Cerebellar cortex (tissue), 1 donor: ENCODE results near the gene PPIL1.

Experiments
- DNase-seq: peaks from one replicate; pipeline ENCODE4 v3.0.0-alpha.2; 2015; ENCODE audit warnings: low spot score

The PPIL1 gene

DNA sequence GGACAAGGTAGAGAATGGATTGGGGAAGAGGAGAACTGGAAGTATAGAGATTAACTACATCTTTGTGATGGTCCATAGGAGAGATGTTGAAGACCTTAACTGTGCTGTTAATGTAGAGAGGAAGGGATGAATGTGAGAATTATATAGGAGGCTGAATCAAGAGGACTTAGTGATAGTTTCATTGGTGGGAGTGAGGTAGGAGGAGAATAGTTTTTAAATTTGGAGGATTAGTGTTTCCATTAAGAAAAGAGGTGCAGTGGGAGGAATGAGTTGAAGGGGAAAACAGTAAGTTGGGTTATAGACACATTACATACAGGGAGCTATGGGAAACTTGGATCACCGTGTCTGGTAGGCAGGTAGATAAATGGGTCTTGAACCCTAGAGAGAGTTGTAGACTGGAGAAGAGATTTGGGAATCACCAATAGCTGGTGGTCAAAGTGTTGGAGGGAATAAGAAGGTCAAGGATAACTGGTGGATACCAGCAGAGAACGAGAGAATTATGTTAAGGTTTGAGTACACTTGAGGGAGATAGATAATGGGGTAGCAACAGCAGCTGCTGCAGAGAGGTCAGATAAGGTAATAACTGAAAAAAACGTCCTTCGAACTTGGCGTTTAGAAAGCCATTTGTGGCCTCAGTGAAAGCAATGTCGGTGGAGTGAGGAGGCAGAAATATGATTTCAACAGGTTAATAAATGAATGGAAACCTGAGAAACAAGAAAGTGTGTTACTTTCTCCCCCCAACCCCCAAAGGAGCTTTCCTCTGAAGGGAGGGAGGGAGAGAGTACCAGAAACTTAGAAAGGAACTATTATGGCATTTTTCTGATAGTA, 14.3 kb upstream of the PPIL1 start:
- DNase-seq = no peak

DNA sequence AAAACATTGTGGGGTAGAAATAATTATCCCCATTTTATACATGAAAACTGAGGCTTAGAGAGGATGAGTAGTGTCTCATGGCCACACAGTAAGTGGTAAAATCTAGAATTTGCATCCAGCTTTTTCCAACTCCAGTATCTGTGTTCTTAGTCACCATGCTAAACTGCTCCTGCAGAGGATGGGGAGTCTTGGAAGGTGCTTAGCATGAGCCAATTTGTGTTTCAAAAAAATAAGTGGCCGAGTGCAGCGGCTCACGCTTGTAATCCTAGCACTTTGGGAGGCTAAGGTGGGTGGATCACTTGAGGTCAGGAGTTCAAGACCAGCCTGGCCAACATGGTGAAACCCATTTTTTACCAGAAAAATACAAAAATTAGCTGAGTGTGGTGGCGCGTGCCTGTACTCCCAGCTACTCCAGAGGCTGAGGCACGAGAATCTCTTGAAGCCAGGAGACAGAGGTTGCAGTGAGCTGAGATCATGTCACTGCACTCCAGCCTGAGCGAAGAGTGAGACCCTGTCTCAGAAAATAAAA, 13.6 kb upstream of the PPIL1 start:
- DNase-seq = no peak

DNA sequence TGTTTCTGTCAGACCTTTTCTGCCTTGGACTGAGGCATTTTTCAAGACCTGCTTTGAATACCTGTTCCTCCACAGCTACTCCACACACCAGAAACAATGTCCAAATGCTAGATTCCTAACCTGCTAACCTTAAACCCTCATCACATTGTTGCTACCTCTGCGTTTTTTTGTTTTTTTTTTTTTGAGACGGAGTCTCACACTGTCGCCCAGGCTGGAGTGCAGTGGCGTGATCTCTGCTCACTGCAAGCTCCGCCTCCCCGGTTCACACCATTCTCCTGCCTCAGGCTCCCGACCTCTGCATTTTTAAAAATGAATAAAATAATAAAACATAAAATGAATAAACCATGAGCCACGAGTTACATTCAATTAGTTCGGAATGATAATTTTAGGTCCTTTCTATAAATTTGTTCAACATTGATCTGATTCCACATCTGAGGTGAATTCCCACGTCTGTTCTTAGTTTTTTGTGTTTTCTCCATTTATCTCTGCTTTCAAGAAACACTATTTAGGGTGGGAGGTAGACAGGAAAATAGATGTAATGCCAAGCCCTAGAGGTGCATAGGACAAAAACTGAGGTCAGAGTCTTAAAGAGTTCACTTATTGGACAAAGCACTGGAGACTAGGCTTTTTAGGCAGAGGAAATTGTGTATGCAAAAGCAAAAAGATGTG, 12.5 kb upstream of the PPIL1 start:
- no peak for DNase-seq

DNA sequence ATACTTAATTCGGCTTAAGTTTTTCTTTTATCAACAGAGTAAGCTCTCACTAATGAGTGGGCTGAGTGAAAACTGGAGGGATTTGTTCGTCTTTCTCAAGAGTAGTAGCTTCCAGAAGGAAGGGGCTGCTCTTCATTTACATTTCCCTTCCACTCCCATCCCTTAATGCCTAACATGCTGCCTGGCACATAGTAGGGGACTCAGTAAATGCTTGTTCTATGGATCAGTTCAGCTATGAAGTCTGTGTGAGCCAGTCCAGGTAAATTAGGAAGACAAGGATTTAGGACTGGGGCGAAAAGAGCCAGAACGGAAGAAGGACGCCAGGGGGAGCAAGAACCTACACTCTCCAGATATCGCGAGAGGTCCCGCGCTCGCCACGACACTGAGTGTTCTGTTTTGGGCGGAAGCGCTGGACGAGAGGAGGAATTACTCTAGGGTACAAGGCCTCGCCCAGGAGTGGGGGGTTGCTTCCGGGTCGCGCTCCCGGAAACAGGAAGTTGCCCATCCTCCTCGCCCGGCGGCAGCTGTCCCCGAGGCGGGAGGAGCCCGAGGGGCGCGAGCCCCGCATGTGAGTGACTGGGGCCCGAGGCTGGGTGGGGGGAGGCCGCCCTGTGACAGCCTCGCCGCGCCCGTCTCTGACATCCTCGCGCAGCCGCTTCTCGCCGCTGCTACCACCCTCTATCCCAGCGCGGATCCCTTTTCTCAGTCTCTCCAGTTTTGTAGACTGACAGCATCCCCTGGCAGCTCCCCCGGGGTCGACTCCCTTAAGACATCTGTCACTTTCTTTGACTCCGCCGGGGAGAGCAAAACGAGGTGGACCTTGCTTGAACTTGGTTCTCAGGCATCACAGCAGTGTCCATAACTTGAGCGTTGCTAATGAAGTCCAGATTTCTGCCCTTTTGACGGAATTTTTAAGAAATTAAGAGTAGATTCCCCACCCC, 11.1 kb upstream of the PPIL1 start, which contains the start of gene C6orf89:
TSS of gene C6orf89 (plus strand) at position 492 of the 941 bp plus-strand sequence. CDS start 13,493 bp downstream, outside the sequence.
- DNase-seq = peak; percentile 99

DNA sequence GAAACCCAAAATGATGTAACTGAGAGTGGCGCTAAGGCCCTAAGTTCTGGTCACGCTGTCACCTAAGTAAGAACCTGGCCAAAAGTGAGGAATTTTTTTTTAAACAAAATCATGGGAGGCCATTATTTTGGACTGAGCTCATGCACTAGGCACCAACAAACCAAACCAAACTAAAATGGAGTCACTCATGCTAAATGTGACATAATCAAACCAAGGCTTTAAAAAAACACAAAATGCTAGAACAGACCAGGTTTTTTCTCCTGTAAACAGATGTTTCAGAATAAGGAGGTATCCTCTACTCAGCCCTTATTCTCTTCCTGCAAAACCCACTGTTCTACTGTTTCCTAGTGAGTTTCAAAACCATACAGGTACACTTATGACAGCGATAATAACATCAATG, 10.0 kb upstream of the PPIL1 start:
- no peak for DNase-seq

DNA sequence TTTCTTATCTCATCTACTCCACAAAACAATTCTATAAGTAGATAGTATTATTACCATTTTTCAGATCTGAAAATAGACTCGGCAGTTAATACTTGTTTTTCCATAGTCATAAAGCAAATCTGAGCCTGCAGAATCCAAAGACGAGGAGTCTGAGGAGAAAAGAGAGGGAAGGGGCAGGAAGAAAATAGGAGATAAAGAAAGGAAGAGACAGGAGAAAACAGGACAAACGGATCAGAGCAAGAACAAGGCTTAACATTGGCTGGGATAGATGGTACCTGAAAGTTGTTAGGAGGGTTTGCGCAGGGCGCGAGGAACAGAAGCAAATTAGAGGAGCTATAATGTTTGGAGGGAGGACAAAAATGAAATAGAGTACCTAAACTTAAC, 639 bp upstream of the PPIL1 start:
- no peak for DNase-seq

DNA sequence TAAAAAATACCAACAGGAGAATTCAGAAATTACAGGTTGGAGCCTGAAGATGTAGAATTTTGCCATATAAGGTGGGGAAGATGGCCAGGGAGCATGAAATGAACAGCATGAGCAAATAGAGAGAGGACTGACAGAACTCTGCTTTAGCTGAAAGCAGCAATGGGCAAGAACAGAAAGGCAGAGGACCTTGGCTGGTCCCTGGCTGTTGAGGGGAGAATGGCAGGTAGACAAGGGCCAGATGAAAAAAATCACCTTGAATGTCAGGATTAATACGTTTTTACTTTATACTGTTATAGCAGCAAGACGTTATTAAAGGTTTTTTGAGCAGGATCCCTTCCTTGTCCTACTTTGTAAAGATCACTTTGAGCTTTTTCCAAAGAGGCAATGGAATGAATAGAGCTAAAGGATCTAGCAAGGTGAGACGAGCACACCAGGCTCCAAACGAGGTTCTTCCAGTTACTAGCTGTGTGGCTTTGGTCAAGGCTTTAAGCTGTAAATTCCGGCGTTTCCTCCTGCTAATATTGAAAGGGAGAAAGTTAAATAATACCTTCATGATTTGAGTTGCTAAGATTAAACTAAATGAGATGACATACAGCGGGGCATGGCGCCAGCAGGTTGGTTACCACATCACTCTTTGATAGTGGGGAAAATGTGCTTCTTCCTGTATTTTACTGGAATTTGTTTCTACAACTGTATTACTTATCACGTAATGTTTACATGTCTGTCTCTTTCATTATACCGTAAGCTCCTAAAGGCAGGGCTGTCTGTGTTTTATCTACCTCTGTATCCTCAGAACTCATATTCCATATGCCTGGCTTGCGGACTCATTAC, 776 bp downstream of the PPIL1 start:
- DNase-seq = peak; percentile 53

DNA sequence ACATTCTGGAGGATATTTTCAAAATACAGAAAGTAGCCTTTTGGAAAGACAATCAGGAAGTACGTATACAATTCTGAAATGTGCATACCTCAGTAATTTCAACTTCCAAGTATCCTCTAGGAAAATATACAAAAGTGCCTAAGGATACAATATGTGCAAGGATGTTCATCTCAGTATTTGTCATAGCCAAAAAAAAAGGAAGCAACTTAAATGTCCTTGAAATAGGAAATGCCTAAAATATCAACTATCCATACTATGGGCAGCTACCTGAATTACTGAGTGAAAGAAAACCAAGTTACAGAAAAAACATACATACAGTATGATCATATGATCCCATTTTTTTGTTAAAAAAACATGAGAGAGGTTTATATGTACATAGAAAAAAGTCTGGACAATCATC, 1.5 kb downstream of the PPIL1 start:
- no peak for DNase-seq

DNA sequence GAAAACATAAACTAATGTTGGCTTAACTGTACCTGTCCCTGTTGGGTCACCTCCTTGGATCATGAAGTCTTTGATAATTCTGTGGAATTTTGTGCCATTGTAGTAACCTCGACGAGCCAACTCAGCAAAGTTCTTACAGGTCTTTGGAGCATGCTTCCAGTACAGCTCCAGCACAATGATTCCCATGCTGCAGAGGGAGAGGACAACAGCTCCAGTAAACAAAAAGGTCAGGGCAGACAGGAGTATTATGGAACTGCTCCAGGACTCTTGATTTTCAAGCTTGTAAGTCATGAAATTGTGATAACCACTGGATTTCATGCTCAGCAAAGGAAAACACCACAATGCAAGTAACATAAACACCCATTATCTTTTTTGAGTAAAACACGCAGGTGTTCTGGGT, 2.9 kb downstream of the PPIL1 start:
- DNase-seq = no peak

DNA sequence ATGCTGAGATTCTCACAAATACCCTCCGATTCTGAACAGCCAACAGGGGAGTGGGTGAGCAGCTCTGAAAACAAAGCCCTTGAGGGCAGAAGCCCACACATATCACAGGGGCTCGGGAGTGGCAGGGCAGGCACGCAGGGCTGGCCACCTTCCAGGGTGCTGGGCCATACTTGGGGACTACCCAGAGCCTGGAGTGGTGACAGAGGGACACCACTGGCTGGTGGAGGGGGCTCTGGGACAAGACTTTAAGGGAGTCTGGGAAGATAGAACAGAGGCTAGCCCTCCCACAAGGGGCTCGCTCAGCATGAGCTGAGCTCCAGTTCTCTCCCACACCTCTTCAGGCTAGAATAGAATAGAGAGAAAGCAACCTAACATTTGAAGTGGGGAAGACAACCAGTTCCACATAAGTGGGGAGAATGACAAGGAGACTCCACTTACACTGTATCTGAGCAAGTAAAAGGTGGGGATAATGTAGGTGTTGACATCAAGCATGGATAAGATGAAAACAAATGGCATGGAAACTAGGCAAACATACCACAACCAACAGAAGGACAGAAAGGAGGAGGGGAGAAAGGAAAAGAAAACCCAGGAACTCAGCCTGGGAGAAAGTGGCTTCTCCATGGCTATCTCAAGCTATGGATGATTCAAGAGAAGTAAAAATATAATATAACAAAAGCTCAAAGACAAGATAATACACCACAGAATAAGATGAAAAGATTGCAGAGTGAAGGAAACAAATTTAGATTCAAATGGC, 7.0 kb downstream of the PPIL1 start:
- no peak for DNase-seq

DNA sequence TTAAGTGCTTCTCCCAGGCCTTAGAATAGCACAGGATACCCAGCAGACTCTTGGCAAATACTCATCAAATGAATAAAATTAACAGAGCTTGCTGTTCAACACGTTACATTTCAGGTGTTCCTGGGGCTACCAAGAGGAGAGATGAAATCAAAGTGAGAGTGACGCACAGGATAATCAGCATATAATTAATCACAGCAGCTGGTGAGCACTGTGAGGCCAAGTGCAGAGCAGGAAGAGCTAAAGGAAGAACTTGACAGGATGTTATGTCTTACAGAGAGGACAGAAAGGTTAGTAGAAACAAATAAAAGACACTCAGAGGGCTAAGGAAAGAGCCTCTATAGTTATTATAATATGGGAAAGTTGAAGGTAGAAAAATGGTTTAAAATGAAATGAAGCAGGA, 8.8 kb downstream of the PPIL1 start:
- DNase-seq = no peak

DNA sequence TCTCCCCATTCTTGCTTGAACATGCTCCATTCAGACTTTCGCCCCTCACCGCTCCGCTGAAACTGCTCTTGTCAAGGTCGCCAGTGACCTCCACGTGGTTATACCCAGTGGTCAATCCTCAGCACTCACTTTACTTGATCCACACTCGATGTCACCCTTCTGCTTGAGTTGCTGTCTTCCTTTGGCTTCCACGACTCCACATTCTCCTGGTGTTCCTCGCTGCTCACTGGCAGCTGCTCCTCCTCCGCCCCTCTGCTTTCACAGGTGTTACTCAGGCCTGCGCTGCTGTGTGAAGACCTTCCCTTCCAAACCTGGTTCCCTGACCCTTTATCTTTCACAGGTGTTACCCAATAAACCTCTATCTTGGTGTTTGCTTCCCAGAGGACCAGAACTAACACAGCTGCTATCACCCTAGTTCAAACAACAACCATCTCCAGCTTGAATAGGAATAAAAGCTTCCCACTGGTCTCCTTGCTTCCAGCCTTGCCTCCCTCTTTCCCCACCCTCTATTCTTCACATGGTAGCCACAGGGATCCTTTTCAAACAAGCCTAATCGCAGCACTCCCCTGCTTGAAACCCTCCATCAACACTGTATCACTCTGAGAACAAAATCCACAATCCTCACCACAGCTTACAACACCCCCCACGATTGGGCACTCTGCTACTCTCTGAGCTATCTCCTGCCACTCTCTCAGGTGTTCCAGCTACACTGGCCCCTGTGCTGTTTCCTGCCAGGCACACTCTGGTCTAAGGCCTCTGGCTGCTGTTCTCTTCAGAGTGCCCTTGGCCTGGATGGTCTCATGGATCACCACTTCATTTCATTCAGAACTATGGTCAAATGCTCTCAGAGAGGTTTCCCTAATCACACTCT, 10.7 kb downstream of the PPIL1 start:
- DNase-seq = no peak

DNA sequence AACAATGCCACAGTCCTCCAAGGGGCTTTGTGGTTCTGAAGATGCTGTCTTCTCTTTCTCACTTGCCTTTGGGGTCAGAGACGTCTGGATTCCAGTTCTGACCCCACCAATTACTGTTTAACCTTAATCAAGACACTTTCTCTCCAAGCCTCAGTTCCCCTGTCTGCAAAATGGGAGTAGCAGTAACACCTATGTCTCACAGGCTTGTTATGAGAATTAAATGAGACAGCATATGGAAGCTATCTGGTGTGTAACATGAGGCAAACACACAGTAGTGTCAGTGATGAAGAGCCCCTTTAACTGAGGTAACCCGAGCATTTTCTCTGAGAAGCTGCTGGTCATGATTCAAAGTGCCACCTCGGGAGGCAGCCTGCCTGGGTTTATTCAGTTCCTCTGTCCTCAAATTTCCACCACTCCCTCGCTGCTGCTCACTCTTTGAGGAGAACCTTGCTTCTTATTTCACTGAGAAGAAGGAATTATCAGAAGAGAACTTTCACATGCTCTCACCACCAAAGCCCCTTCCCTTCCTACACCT, 11.7 kb downstream of the PPIL1 start:
- no peak for DNase-seq

DNA sequence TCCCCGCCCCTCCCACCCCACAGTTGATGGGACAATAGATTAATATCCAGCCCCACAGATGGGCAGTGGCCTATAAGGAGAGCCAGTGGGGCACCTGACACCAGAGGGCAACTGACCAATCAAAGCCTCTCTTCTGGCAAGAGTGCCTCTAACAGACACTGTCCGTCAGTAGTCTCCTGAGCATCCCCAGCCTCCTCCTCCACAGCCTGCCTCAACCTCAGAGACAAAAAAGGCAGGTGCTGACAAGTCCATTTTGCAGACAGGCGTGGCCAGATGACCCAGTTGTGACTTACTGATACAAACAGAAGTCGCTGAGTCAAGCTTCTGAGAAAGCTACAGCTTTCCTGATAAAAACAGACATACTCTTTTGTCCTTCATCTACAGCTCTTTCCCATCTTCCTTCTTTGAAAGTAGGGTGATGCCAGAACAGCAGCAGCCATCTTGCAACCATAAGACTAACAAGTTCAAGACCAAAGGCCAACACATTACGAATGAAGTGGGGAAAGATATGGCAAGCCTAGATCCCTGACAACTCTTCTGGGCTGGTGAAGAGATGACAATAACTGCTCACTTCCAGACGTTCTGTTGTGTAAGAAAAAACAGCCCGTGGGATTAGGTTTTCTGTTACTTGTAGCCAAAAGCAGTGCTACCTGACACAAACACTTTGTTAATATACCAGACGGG, 12.3 kb downstream of the PPIL1 start:
- DNase-seq = no peak

DNA sequence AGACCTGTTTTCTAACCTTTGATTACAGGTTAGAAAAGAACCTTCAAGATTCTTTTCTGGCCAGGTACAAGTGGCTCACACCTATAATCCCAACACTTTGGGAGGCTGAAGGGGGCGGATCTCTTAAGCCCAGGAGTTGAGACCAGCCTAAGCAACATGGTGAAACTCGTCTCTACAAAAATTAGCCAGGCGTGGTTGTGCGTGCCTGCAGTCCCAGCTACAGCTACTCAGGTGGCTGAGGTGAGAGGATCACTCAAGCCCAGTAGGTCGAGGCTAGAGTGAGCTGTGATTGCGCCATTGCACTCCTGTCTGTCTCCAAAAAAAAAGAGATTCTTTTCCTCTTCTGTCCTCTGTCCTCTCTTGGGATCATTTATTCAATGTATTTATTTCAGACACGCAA, 14.5 kb downstream of the PPIL1 start:
- no peak for DNase-seq

DNA sequence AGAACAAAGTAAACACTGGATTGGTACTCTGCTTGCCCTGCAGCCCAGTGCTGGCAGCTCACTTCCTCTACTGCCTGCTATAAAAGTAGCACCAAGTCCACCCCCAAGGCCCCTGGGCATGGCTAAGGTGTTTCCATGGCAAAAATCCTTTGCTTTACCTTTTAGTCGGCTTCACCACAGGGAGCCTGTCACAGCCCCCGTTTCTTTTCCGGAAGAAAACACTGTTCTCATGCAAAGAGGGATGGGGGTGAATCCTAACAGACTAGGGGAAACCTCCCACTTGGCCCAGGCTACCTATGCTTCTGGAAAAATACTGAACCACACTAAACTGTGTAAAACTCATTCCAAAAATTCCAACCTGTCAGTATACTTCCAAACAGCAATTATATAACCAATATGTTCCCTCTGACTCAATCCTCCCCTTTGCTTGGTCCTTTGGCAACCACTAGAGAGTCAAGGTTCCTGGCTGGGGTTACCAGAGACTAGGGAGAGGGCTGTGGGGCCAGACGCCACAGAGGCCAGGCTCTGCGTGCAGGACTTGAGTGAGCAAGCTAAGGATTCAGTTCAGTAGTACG, 16.1 kb downstream of the PPIL1 start:
- peak; percentile 82 for DNase-seq

DNA sequence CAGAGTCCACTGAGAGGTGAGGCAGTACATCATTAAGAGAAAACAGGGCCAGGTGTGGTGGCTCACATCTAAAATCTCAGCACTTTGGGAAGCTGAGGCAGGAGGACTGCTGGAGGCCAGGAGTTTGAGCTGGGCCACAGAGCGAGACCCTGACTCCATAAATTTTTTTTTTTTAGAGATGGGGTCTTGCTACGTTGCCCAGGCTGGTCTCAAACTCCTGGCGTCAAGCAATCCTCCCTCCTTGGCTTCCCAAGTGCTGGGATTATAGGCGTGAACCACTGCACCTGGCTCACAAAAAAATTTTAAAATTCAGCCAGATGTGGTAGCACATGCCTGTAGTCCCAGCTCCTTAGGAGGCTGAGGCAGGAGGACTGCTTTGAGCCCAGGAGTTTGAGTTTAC, 17.3 kb downstream of the PPIL1 start:
- no peak for DNase-seq

DNA sequence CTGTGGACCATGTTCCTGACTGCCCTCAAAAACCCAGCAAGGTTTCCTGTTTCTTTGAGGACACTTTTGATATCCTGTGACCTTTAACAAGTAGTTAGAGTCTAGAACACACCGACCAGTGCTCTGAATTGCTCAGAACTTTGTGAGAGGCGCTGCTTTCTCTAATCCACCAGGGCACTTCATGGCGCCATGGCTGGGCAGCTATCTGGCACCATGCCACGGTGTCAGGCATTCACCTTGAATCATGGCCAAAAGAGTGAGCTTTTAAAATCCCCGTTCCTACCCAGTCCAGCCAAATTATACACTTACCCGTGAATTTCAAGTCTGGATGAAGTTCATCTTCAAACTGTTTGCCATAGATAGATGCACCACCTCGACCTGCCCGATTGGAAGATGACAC, 18.3 kb downstream of the PPIL1 start:
- DNase-seq = no peak
